ENCODE data around the gene RELL2. TPM values are rescaled to one million over a fixed set of nuclear protein-coding genes. Genes with fewer than 3 reads are reported as not detected.

Gene RELL2
- total and polyA plus RNA-seq, 11 donors, result 0.25 to 2.7 (median 0.72) TPM

GRCh38 chr5:141623611-141624010 is 13.2 kb upstream of the RELL2 start:
- peaks cover 0 to 25% (median 2%) of the 10 kb centered on the region in 12 donors for H3K4me1 ChIP-seq

GRCh38 chr5:141628175-141628788 is 8.5 kb upstream of the RELL2 start:
- intact Hi-C loops (cut with DNase I), result loop anchor here in 1 of 10 donors (10.0 kb wide), 1 partner anchor 53 kb away; no protein-coding TSS in a partner anchor
- WGBS, 4 donors, result 95 to 99% (median 96%) methylated on average over 6 of the region's 6 CpGs

More at GRCh38 chr5:141623611-141624010, 13.2 kb upstream of the RELL2 start:
- no peaks in the 10 kb centered on the region for H3K27me3 ChIP-seq
- TF ChIP-seq CTCF (IDR thresholded peaks at IDR 0.05), result no peak
- no peak for TF ChIP-seq POLR2A (IDR thresholded peaks at IDR 0.05)
- ATAC-seq, result no peak
- intact Hi-C loops (cut with DNase I), result loop anchor here in 2 of 10 donors (5.0 to 10.0 kb wide), 2 partner anchors 41 to 49 kb away; no protein-coding TSS in a partner anchor
- WGBS, 4 donors, result 81 to 91% (median 88%) methylated on average over 5 of the region's 5 CpGs
- H3K36me3 ChIP-seq, result peaks cover 0 to 90% (median 83%) of the 10 kb centered on the region in 9 donors
- no peak overlapping the region for H3K4me3 ChIP-seq
- DNase-seq, result no peak
- H3K9me3 ChIP-seq, result no peaks in the 10 kb centered on the region
- H3K27ac ChIP-seq, result peak overlapping the region in 1 of 12 donors; percentile 72

GRCh38 chr5:141630570-141631140 is 6.1 kb upstream of the RELL2 start:
- no peak for DNase-seq
- H3K27ac ChIP-seq, result no peak overlapping the region
- intact Hi-C loops (cut with DNase I), result loop anchor here in 1 of 10 donors (5.0 kb wide), 1 partner anchor 567 kb away; no protein-coding TSS in a partner anchor
- WGBS, 4 donors, result 89 to 97% (median 94%) methylated on average over 5 of the region's 5 CpGs
- no peaks in the 10 kb centered on the region for H3K9me3 ChIP-seq
- TF ChIP-seq POLR2A (IDR thresholded peaks at IDR 0.05), result no peak
- no peak for TF ChIP-seq CTCF (IDR thresholded peaks at IDR 0.05)
- H3K4me3 ChIP-seq, result no peak overlapping the region
- ATAC-seq, result no peak
- H3K27me3 ChIP-seq, result no peaks in the 10 kb centered on the region
- peaks cover 0 to 85% (median 56%) of the 10 kb centered on the region in 9 donors for H3K36me3 ChIP-seq
- H3K4me1 ChIP-seq, result peaks cover 0 to 29% (median 13%) of the 10 kb centered on the region in 12 donors

More at GRCh38 chr5:141628175-141628788, 8.5 kb upstream of the RELL2 start:
- Histone ChIP-seq H3K27me3 (no peaks in the 10 kb centered on the region), H3K4me3 (no peak overlapping the region), H3K36me3 (peaks cover 0 to 100% (median 80%) of the 10 kb centered on the region in 9 donors), H3K27ac (no peak overlapping the region), H3K9me3 (no peaks in the 10 kb centered on the region), H3K4me1 (peaks cover 0 to 16% (median 0%) of the 10 kb centered on the region in 12 donors)
- TF ChIP-seq POLR2A (IDR thresholded peaks at IDR 0.05) (no peak), CTCF (IDR thresholded peaks at IDR 0.05) (no peak)
- ATAC-seq (no peak), DNase-seq (no peak)

- Histone ChIP-seq H3K36me3 (peaks cover 0 to 65% (median 36%) of the 10 kb centered on the region in 9 donors), H3K9me3 (no peaks in the 10 kb centered on the region), H3K27ac (no peak overlapping the region), H3K4me1 (peaks cover 3 to 42% (median 23%) of the 10 kb centered on the region in 12 donors), H3K4me3 (no peak overlapping the region), H3K27me3 (no peaks in the 10 kb centered on the region)
- WGBS, 4 donors, result 88 to 98% (median 90%) methylated on average over 2 of the region's 2 CpGs
- ATAC-seq (no peak), DNase-seq (no peak)
- TF ChIP-seq CTCF (IDR thresholded peaks at IDR 0.05) (no peak), POLR2A (IDR thresholded peaks at IDR 0.05) (no peak)
- intact Hi-C loops (cut with DNase I), result loop anchor here in 1 of 10 donors (5.0 kb wide), 1 partner anchor 565 kb away; no protein-coding TSS in a partner anchor
Observed at GRCh38 chr5:141632650-141633049, 4.1 kb upstream of the RELL2 start.
